ENCODE measurements around the gene SAP30BP.

- TF ChIP-seq CTCF (IDR thresholded peaks at IDR 0.05 in 2 of 3, conservative IDR thresholded peaks at IDR 0.05 in 1 of 3; ENCODE audit: borderline replicate concordance in 1 of 3, insufficient read depth in 1 of 3, low read depth in 2 of 3, low read length in 2 of 3) (no peak), ZNF274 (IDR thresholded peaks at IDR 0.05; ENCODE audit: low read depth, low read length) (no peak), ZFX (IDR thresholded peaks at IDR 0.05) (no peak), SP1 (IDR thresholded peaks at IDR 0.05; ENCODE audit: low read depth) (peak; percentile 90), REST (IDR thresholded peaks at IDR 0.05; ENCODE audit: low read depth) (no peak), POLR2A (IDR thresholded peaks at IDR 0.05; ENCODE audit: borderline replicate concordance, extremely low read depth, insufficient read depth, insufficient read length) (no peak), POLR2AphosphoS5 (IDR thresholded peaks at IDR 0.05; ENCODE audit: low read depth, low read length) (peak; percentile 78), JUND (IDR thresholded peaks at IDR 0.05) (peak; percentile 92), ATF3 (IDR thresholded peaks at IDR 0.05) (no peak)
These were observed 16.4 kb downstream of the SAP30BP start for GRCh38 chr17:75683583-75683982.
